IMR-90 (cell line): ENCODE measurements around the gene SOX6. TPM values are rescaled to one million over a fixed set of nuclear protein-coding genes. Genes with fewer than 3 reads are reported as not detected.

Experiments
- ATAC-seq: fragments of 200-7000 bp; cut with Tn5 transposase; 2 replicates; pipeline ENCODE4 v1.9.1; 2020; ENCODE audit warnings: low read depth, mild to moderate bottlenecking, moderate library complexity
- BruUV-seq: library from RNA; stranded (reverse); fragments of 400-500 nt; replicated peaks from 2 replicates; lab custom pipeline; 2021; lab: Mats Ljungman, UMichigan
- CTCF ChIA-PET: fragments of 300-600 bp; formaldehyde crosslinking; extraction: SDS; loops from one replicate; lab custom pipeline; 2021; ENCODE audit warnings: antibody characterized with exemption; lab: Yijun Ruan, JAX
- POLR2A ChIA-PET: fragments of 300-600 bp; sonication (Branson Sonifier 250); formaldehyde crosslinking; loops from one replicate; lab custom pipeline; 2022; ENCODE audit warnings: antibody characterized with exemption; ENCODE audit not compliant: unreplicated experiment; lab: Charles Lee
- DNase-seq: peaks from one replicate; pipeline ENCODE4 v3.0.0; 2013
- H2AFZ ChIP-seq: replicated peaks from 2 replicates; pipeline ENCODE3; 2013; ENCODE audit warnings: low read length, mild to moderate bottlenecking; ENCODE audit not compliant: poor library complexity
- H2AK5ac ChIP-seq: 2 replicates; pipeline ENCODE4 v1.6.1; 2013; ENCODE audit warnings: low read depth, low read length, inconsistent platforms
- H2AK9ac ChIP-seq: replicated peaks from 2 replicates; pipeline ENCODE3; 2013; ENCODE audit warnings: mild to moderate bottlenecking, low read depth, low read length, moderate library complexity; ENCODE audit not compliant: poor library complexity
- H2BK120ac ChIP-seq: 2 replicates; pipeline ENCODE4 v1.6.1; 2013; ENCODE audit warnings: low read depth, low read length, inconsistent platforms
- H2BK15ac ChIP-seq: 3 replicates; pipeline ENCODE4 v1.6.1; 2013; ENCODE audit warnings: low read depth, low read length, inconsistent platforms
- H2BK20ac ChIP-seq: 2 replicates; pipeline ENCODE4 v1.6.1; 2013; ENCODE audit warnings: low read depth, mild to moderate bottlenecking, inconsistent platforms, low read length, moderate library complexity
- H2BK5ac ChIP-seq: 2 replicates; pipeline ENCODE4 v1.6.1; 2013; ENCODE audit warnings: mild to moderate bottlenecking, low read depth, low read length, inconsistent platforms; ENCODE audit not compliant: poor library complexity, severe bottlenecking
- H3K14ac ChIP-seq: replicated peaks from 2 replicates; pipeline ENCODE4 v1.6.1; 2013; ENCODE audit warnings: low read depth, low read length, inconsistent platforms
- H3K18ac ChIP-seq: 2 replicates; pipeline ENCODE4 v1.6.1; 2013; ENCODE audit warnings: low read depth, low read length, control low read depth
- H3K23ac ChIP-seq: 2 replicates; pipeline ENCODE4 v1.6.1; 2013; ENCODE audit warnings: low read depth, low read length, inconsistent platforms
- H3K27ac ChIP-seq: 2 replicates; pipeline ENCODE4 v1.5.1; 2013; ENCODE audit warnings: mild to moderate bottlenecking, control low read depth, low read length; ENCODE audit not compliant: insufficient read depth
- H3K27me3 ChIP-seq: 2 replicates; pipeline ENCODE4 v1.6.1; 2013; ENCODE audit warnings: low read length; ENCODE audit not compliant: control insufficient read depth, insufficient read depth
- H3K36me3 ChIP-seq: 2 replicates; pipeline ENCODE4 v1.6.1; 2013; ENCODE audit warnings: low read length, mixed read lengths; ENCODE audit not compliant: control insufficient read depth, insufficient read depth
- H3K4ac ChIP-seq: 2 replicates; pipeline ENCODE4 v1.6.1; 2013; ENCODE audit warnings: low read depth, low read length, inconsistent platforms
- H3K4me1 ChIP-seq: 2 replicates; pipeline ENCODE4 v1.6.1; 2013; ENCODE audit warnings: low read length, mixed read lengths; ENCODE audit not compliant: control insufficient read depth, insufficient read depth
- H3K4me2 ChIP-seq: 2 replicates; pipeline ENCODE4 v1.6.1; 2013; ENCODE audit warnings: low read depth, mild to moderate bottlenecking, control low read depth, low read length, moderate library complexity
- H3K4me3 ChIP-seq: 2 replicates; pipeline ENCODE4 v1.5.1; 2013; ENCODE audit warnings: low read depth, mild to moderate bottlenecking, control low read depth, low read length, moderate library complexity; ENCODE audit not compliant: insufficient read depth
- H3K56ac ChIP-seq: 2 replicates; pipeline ENCODE4 v1.6.1; 2013; ENCODE audit warnings: low read length, inconsistent platforms; ENCODE audit not compliant: insufficient read depth; ENCODE audit errors: extremely low read depth
- H3K79me1 ChIP-seq, 2 experiments: 2 replicates each; pipeline ENCODE4 v1.6.1; 2013; ENCODE audit warnings: low read length in 2 of 2, inconsistent platforms in 1 of 2, low read depth in 1 of 2
- H3K9ac ChIP-seq: 2 replicates; pipeline ENCODE4 v1.6.1; 2013; ENCODE audit warnings: low read depth, low read length, control low read depth
- H3K9me1 ChIP-seq: 2 replicates; pipeline ENCODE4 v1.6.1; 2013; ENCODE audit warnings: low read length, inconsistent platforms; ENCODE audit not compliant: insufficient read depth
- H3K9me3 ChIP-seq: 2 replicates; pipeline ENCODE4 v1.6.1; 2013; ENCODE audit warnings: low read length; ENCODE audit not compliant: control insufficient read depth, insufficient read depth
- H4K20me1 ChIP-seq: 2 replicates; pipeline ENCODE4 v1.6.1; 2013; ENCODE audit warnings: low read length, inconsistent platforms; ENCODE audit not compliant: insufficient read depth
- H4K5ac ChIP-seq: 2 replicates; pipeline ENCODE4 v1.6.1; 2013; ENCODE audit warnings: mild to moderate bottlenecking, low read depth, low read length, control low read depth
- H4K8ac ChIP-seq, 2 experiments: 2 replicates each; pipeline ENCODE4 v1.6.1; 2013; ENCODE audit warnings: low read depth in 2 of 2, low read length in 2 of 2, control low read depth in 1 of 2, inconsistent platforms in 1 of 2
- H4K91ac ChIP-seq: 2 replicates; pipeline ENCODE4 v1.6.1; 2013; ENCODE audit warnings: low read depth, low read length, inconsistent platforms; ENCODE audit not compliant: insufficient read depth
- BHLHE40 ChIP-seq: fragments of 150-350 bp; IDR thresholded peaks from 2 replicates; pipeline ENCODE4 v1.6.1; 2016; ENCODE audit warnings: mild to moderate bottlenecking, low read depth, low read length
- CHD1 ChIP-seq: IDR thresholded peaks from 2 replicates; pipeline ENCODE4 v1.6.1; 2012; ENCODE audit warnings: low read depth, low read length, improper control_type of control experiment
- FOS ChIP-seq: fragments of 150-350 bp; IDR thresholded peaks from 2 replicates; pipeline ENCODE4 v1.6.1; 2016; ENCODE audit warnings: low read depth, low read length
- MXI1 ChIP-seq: IDR thresholded peaks from 2 replicates; pipeline ENCODE4 v1.6.1; 2012; ENCODE audit warnings: low read depth, mild to moderate bottlenecking, low read length, moderate library complexity, borderline replicate concordance
- WGBS, 2 experiments: methylation state at CpG; one replicate each; pipeline versions ENCODE4 v1.1.5 to v1.1.7; 2013; ENCODE audit warnings: missing lambda C conversion rate in 2 of 2; ENCODE audit not compliant: insufficient read length in 1 of 2; ENCODE audit errors: extremely low coverage in 2 of 2; 5-methylcytosine and 5-hydroxymethylcytosine counted together
- dilution Hi-C: fragments of 300-500 bp; cut with HindIII; formaldehyde crosslinking; loops from one replicate; pipeline ENCODE4 v1.14.3; 2018; ENCODE audit warnings: low sequenced_read_pairs; ENCODE audit not compliant: unreplicated experiment
- in situ Hi-C: fragments of 300-500 bp; cut with MboI; formaldehyde crosslinking; loops from 3 replicates; pipeline ENCODE4 v1.14.3; 2019; ENCODE audit warnings: low sequenced_read_pairs, inconsistent platforms, mixed read lengths
- intact Hi-C: fragments of 100-400 bp; cut with micrococcal nuclease; formaldehyde crosslinking; loops from 2 replicates; pipeline ENCODE4 v1.10.0; 2022
- polyA plus RNA-seq, 3 experiments: library from polyadenylated mRNA; depleted of rRNA; stranded (reverse); fragments of >200 nt; gene quantifications; 2 replicates each; pipeline ENCODE4 v1.2.3, GENCODE V29; 2012; ENCODE audit warnings: low replicate concordance in 1 of 3
- total RNA-seq: library from RNA; depleted of rRNA; stranded (reverse); fragments of >200 nt; gene quantifications from 2 replicates; pipeline ENCODE4 v1.2.3, GENCODE V29; 2012

SOX6 gene
- total and polyA plus RNA-seq, 2 of the 4 experiments (the other 2 are of a cell fraction) = 1.7 to 7.7 TPM

GRCh38 chr11:16321148-16321547 lies 35.2 kb downstream of the SOX6 start:
- H2AK9ac ChIP-seq = no peak overlapping the region
- no peak overlapping the region for H3K4ac ChIP-seq
- H4K8ac ChIP-seq = no peak overlapping the region
- H3K9me3 ChIP-seq = peaks cover 2% of the 10 kb centered on the region; the same call in 1 of the 2 replicates
- H3K9me1 ChIP-seq = no peaks in the 10 kb centered on the region; the same call in none of the 2 replicates
- dilution Hi-C loops = no loop called here
- H3K4me2 ChIP-seq = no peak overlapping the region
- no peak overlapping the region for H3K14ac ChIP-seq
- no peak overlapping the region for H4K5ac ChIP-seq
- no peaks in the 10 kb centered on the region for H3K27me3 ChIP-seq
- no peaks in the 10 kb centered on the region; the same call in 1 of the 2 replicates for H3K4me1 ChIP-seq
- H3K36me3 ChIP-seq = 0 out of 2 replicates have a peak, but pooled peaks cover 2% of the 10 kb centered on the region
- ATAC-seq = no peak
- BruUV-seq = no TSS peak
- peak; percentile 30 for DNase-seq
- no peak overlapping the region for H4K91ac ChIP-seq
- no peak overlapping the region for H3K27ac ChIP-seq
- H3K79me1 ChIP-seq = peaks cover 0 to 3% of the 10 kb centered on the region in 2 experiments; a peak in 2 of 4 replicates
- ChIA-PET POLR2A (no interaction called here), CTCF (no interaction called here)
- H2BK20ac ChIP-seq = no peak overlapping the region
- H2AK5ac ChIP-seq = no peak overlapping the region
- in situ Hi-C loops = no loop called here
- H3K56ac ChIP-seq = no peak overlapping the region
- no peak overlapping the region for H3K18ac ChIP-seq
- intact Hi-C loops = no loop called here
- H4K20me1 ChIP-seq = no peaks in the 10 kb centered on the region
- no peak overlapping the region for H2BK5ac ChIP-seq
- H2BK15ac ChIP-seq = no peak overlapping the region
- H3K23ac ChIP-seq = 0 out of 2 replicates have a peak overlapping the region, but pooled peaks have one; percentile 33
- H2BK120ac ChIP-seq = no peak overlapping the region
- no peak overlapping the region for H2AFZ ChIP-seq
- no CpG with 5 or more reads among the region's 2 CpGs for WGBS, 2 experiments
- H3K4me3 ChIP-seq = no peak overlapping the region
- no peak overlapping the region for H3K9ac ChIP-seq
- TF ChIP-seq CHD1 = no peak
- no peak for TF ChIP-seq MXI1
- no peak for TF ChIP-seq BHLHE40
- no peak for TF ChIP-seq FOS
